GM12801 (cell line): ENCODE measurements around the gene PCOLCE2.

Experiments used
- CTCF ChIP-seq: IDR thresholded peaks from one replicate; pipeline ENCODE4 v1.5.1; 2011; ENCODE audit warnings: control low read depth; ENCODE audit not compliant: insufficient read length; ENCODE audit errors: extremely low read depth

Gene PCOLCE2

DNA sequence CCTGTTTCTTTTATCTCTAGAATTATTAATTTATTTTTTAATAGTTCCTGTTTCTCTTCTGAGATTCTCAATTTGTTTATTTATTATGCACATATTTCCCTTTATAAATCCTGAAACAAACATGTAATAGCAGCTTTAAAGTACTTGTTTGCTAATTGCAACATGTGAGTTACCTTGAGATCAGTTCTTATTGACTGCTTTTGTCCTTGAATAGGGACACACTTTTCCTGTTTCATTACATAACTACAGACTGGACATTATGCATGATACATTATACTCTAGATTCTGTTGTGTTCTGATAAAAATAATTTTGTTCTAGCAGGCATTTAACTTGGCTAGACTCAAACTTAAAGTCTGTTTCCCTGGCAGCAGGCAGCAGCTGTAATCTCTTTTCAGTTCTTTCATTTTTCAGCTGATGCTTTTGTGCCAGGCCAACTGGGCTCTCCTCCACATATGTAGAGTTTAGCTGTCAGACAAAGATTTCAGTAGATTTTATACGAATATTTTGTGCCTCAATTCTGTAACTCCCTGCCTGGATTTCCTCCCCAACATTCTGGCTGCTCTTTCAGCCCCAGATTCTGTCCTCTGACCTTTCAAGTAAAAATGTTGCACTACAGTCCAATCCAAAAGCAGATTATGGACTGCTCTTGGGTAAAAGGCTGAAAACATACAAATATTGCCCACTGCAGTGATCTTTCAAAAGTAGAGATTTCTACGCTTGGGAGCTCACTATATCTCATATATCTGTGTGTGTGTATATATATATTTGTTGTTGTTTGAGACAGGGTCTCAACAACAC lies 41.9 kb downstream of the PCOLCE2 start:
- TF ChIP-seq CTCF: no peak

GRCh38 chr3:142844339-142844977 lies 44.4 kb downstream of the PCOLCE2 start:
- no peak for TF ChIP-seq CTCF

DNA sequence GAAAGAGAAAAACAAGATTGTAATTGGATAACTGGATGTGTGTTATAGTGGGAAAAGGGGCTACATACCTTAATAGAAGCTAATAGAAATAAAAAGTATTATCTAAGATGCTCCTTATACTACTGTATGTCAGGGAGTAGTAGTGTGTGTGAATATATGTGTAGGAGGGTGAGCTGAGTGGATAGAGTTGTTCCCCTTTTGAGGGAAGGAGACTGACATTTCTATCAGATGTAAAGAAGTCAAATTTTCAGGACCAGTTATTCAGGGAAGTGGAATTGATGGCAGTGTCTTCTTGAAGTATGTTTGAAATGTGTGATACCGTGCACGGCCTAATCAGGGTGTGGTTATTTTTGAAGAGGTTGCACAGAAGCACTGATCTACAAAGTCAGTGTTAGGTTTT lies 49.1 kb downstream of the PCOLCE2 start:
- TF ChIP-seq CTCF: no peak

GRCh38 chr3:142837526-142837925 lies 51.4 kb downstream of the PCOLCE2 start:
- no peak for TF ChIP-seq CTCF

DNA sequence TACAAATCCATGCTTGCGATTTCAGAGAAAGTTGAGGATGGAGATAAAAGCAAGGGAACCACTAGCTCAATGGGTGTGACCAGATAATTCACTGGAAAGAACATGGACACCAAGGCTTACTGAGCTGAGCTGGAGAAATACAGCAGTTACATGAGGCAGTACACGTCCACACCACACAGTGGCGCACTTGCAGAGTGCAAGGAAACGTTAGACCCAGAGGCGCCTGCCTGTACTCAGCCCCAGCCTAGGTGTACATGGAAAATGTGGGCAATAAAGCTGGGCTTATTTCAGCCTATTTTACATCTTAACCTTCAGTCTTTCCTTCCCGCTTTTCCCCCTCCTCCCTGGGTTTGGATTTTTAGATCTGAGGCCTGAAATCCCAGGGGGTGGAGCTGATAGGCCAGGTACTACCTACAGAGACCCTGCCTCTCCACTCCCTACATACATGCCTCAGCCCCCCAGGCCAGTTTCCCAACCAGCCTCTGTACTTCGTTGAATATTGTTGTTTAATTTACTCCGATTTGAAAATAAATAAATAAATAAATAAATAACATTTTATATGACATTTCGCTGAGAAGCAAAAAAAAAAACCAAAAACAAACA lies 60.1 kb downstream of the PCOLCE2 start:
- peak; percentile 67 for TF ChIP-seq CTCF

DNA sequence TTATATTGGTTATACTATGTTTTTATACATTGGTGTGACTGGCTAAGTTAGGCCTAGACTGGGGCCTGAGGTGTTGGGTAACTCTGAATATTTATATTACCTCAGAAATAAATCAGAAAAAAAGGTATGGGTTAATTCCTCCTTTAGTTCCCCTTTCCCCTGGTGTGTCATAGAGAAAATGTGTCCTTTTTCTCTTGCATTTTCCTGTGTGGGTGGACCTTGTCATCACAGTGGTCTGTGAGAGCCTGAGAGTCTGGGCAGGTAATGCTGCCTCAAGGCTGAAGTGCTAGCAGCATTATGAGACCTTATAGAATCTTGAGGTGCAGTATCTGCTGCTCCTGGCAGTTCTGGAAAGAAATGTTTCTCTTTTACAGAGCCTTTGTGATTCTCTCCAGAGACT lies 69.7 kb downstream of the PCOLCE2 start:
- TF ChIP-seq CTCF: no peak

- no peak for TF ChIP-seq CTCF
Measured at GRCh38 chr3:142818651-142819050, 70.2 kb downstream of the PCOLCE2 start.
